HT-29 (cell line): ENCODE results near the gene LYZL4. TPM values are rescaled to one million over a fixed set of nuclear protein-coding genes. Genes with fewer than 3 reads are reported as not detected.

Experiments used
- DNase-seq: peaks from one replicate; pipeline ENCODE4 v3.0.0-alpha.2; 2015; ENCODE audit warnings: low spot score
- total RNA-seq: library from RNA; depleted of rRNA; stranded (reverse); fragments of >200 nt; shearing (Covaris generic); gene quantifications from 2 replicates; pipeline ENCODE4 v1.2.3, GENCODE V29; 2014; rRNA removed

The LYZL4 gene
- total RNA-seq = not detected in 2 replicates

- DNase-seq = no peak
Observed at GRCh38 chr3:42410370-42411131, at the start of gene LYZL4. TSS of gene LYZL4 (minus strand) at chr3:42410610. CDS start at chr3:42407251, 3,359 bp downstream.

- DNase-seq = no peak
Observed at GRCh38 chr3:42459151-42459550, 48.7 kb upstream of the LYZL4 start.

GRCh38 chr3:42456211-42456610 lies 45.8 kb upstream of the LYZL4 start:
- DNase-seq = no peak

- peak; percentile 22 for DNase-seq
Observed at GRCh38 chr3:42451546-42452230, 41.3 kb upstream of the LYZL4 start.

- DNase-seq = no peak
Observed at GRCh38 chr3:42451116-42451515, 40.7 kb upstream of the LYZL4 start.

GRCh38 chr3:42450567-42450966 lies 40.2 kb upstream of the LYZL4 start:
- no peak for DNase-seq

- no peak for DNase-seq
Observed at GRCh38 chr3:42447481-42447880, 37.1 kb upstream of the LYZL4 start.

GRCh38 chr3:42446111-42447050 lies 36.0 kb upstream of the LYZL4 start:
- no peak for DNase-seq

GRCh38 chr3:42443819-42444436 lies 33.5 kb upstream of the LYZL4 start:
- DNase-seq = peak; percentile 90

- DNase-seq = no peak
Observed at GRCh38 chr3:42443292-42443691, 32.9 kb upstream of the LYZL4 start.

GRCh38 chr3:42442640-42443039 lies 32.2 kb upstream of the LYZL4 start:
- no peak for DNase-seq

- DNase-seq = no peak
Observed at GRCh38 chr3:42441791-42442190, 31.4 kb upstream of the LYZL4 start.

- DNase-seq = no peak
Observed at GRCh38 chr3:42440924-42441323, 30.5 kb upstream of the LYZL4 start.

- no peak for DNase-seq
Observed at GRCh38 chr3:42439261-42440115, 29.1 kb upstream of the LYZL4 start.

- no peak for DNase-seq
Observed at GRCh38 chr3:42438758-42439157, 28.3 kb upstream of the LYZL4 start.

GRCh38 chr3:42438193-42438592 lies 27.8 kb upstream of the LYZL4 start:
- no peak for DNase-seq

GRCh38 chr3:42434777-42435380 lies 24.5 kb upstream of the LYZL4 start:
- no peak for DNase-seq

- no peak for DNase-seq
Observed at GRCh38 chr3:42432485-42432884, 22.1 kb upstream of the LYZL4 start.

- no peak for DNase-seq
Observed at GRCh38 chr3:42430781-42431532, 20.5 kb upstream of the LYZL4 start.
